H4 (cell line): ENCODE results near the gene TRIM54. TPM values are rescaled to one million over a fixed set of nuclear protein-coding genes. Genes with fewer than 3 reads are reported as not detected.
"Not testable (repeated sequence)": the region's sequence is repeated elsewhere in the genome, so short reads cannot be mapped to it uniquely, and the experiment has no call there.

Experiments
- DNase-seq: peaks from one replicate; pipeline ENCODE4 v3.0.0-alpha.2; 2015; ENCODE audit warnings: low spot score
- total RNA-seq: library from RNA; depleted of rRNA; stranded (reverse); fragments of >200 nt; shearing (Covaris generic); gene quantifications from 2 replicates; pipeline ENCODE4 v1.2.3, GENCODE V29; 2014

Gene TRIM54
- total RNA-seq, 1 experiment from 2014 or later, result 0.35 TPM

DNA sequence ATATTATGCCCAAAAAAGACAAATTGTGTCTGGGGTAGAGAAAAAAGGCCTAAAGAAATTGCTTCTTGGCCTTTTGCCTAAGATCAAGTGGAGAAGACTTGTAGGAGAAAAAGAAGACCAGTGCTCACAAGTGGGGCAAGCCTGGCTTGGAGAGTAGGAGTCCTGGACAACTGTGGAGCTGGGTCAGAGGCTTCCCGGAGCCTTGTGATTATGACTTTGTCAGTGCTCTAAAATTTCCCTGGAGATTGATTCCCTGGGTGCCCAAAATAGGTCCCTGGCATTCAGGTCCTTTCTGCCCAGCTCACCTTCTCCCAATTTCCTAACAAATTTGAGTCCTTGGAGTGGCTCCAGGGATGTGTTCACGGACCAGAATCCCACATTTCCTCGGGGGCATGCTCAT, 787 bp upstream of the TRIM54 start:
- no peak for DNase-seq

DNA sequence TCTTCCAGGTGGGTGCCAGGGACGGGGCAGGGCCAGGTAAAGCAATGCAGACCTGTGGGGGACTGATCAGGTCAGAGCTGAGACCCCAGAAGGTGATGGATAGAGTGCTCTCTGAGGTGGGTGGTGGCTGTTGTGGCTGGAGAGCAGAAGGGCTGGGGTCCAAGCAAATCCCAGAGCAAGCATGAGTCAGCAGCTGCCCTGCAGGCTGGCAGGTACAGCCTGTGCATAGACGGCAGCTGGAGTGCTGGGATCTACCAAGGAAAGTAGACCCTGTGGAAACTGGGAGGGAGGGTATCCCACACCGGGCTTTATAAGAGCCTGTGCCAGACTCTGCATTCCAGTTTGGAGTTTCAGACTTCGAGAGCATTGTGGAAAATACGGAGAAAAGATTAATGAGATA, 663 bp downstream of the TRIM54 start:
- DNase-seq, result peak; percentile 31

DNA sequence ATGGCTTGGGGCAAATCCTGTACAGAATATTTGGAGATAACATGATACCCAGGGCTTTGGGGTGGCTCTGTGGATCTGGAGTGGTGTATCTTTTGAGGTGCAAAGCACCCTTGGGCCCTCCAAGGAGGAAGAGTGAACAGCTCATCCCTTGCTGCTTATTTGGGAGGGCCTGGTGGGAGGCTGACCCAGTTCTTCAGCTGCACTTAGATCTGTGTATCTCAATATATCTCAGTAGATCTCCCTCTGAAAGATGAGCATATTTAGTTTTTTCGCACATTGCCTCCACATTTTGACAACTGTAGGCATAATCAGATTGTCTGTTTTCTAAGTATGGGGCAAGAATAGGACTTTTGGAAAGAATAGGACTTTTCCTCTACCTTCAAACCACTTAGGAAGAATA, 2.8 kb downstream of the TRIM54 start:
- no peak for DNase-seq

DNA sequence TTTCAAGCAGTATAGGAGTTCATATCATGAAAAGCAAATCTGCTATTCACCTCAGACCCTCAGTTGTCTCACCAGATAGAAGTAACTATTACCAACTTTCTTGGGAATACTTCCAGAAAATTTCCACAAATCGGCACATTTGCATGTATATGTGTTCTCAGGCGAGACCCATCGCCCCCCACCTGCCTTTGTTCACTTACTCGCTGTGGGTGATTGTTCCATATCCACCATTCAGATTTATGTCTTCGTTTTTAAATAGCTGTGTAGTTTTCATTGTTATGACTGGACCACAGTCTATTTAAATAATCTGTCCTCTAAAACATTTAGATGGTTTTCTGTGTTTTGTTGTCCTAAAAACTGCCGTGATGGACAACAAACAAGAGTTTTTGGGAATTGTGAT, 3.3 kb downstream of the TRIM54 start:
- no peak for DNase-seq

DNA sequence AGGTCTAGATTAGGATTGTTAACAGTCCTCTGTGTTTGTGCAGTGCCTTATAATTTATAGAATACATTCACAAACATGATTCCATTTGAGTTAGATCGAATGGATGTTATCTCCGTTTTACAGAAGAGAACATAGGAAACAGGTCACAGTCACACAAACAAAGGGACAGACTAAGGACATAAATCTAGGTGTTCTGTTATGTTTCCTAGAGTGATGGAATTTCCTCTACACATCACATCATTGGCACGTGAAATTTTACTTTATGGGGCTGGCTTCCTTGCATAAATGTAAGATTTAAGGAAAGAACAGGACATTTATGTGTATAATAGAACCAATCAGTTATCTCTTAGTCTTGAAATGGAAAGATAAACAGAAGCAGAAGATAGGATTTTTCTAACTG, 6.4 kb downstream of the TRIM54 start:
- no peak for DNase-seq

DNA sequence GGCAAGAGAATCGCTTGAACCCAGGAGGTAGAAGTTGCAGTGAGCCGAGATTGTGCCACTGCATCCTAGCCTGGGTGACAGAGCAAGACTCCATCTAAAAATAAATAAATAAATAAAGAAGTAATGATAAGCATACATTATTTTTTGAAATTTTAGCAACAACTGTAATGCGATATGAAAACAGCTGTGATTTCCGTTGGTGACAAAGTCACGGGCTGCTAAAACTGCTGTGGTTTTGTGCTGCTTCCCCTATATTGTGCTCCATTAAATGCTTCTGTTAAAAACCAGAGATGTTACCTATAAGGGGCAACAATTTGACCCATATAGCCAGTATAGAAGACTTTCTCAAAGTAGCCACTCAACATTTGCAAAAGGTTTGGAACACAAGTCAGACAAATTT, 8.3 kb downstream of the TRIM54 start:
- no peak for DNase-seq

DNA sequence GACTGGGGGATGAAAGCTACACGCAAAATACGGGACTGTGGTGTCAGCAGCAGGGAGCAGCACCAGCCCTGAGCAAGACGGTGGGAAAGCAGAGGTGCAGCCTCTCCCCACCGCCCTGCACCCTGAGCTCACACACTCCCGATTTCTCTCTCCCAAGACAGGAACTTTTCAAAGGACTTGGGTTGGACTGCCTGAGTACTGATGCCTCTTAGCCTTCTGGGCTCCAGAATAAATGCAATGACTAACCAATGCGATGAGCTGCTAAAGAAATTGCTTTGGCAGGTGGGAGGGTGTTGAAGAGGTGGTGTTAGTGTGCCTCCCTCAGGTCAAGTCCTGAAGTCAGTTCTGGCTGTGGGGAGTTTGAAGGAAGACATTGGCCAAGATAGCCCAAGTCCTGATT, 9.6 kb downstream of the TRIM54 start:
- DNase-seq, result no peak

DNA sequence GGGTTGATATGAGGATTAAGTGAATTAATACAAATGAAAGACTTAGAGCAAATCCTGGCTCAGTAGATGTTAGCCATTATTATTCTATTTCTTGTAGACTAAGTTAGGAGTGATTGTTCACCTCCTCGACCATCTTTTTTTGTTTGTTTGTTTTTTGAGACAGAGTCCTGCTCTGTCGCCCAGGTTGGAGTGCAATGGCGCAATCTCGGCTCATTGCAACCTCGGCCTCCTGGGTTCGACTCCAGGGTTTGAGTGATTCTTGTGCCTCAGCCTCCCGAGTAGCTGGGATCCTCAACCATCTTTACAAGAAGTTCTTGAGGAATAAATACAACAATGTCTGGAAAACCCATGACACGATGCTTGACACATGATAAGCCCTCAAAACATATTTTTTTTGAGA, 12.7 kb downstream of the TRIM54 start:
- DNase-seq, result no peak

DNA sequence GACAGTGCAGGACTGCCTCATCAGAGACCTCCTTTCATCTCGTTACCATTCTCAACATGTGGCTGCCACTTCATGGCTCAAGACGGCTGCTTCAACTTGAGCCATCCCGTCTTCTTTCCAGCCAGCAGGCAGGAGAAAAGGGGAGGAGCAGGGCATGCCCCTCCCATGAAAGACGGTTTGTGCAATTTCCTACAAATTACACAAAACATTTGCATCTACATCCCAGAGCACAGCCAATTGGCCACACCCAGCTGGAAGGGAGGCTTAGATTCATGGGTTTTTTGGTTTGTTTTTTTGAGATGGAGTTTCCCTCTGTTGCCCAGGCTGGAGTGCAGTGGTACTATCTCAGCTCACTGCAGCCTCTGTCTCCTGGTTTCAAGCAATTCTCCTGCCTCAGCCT, 14.3 kb downstream of the TRIM54 start:
- no peak for DNase-seq

DNA sequence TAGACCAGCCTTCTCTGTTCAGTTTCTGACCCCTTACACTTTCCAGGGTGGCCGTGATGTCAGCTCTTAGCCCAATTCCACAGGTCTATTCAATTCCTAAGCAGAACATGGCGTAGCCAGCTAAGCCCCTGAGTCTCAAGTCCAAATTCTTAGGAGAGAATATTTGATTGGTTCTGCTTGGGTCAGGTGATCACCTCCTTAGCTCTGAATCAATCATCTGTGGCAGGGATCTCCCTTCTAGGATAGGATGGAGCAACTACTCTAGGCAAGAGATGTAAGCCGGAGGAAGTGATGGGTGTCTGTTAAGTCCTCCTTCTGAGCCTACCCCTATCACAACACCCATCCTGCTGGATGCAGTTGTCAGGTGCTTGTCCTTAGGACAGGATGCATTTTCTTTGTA, 15.0 kb downstream of the TRIM54 start:
- DNase-seq, result no peak

DNA sequence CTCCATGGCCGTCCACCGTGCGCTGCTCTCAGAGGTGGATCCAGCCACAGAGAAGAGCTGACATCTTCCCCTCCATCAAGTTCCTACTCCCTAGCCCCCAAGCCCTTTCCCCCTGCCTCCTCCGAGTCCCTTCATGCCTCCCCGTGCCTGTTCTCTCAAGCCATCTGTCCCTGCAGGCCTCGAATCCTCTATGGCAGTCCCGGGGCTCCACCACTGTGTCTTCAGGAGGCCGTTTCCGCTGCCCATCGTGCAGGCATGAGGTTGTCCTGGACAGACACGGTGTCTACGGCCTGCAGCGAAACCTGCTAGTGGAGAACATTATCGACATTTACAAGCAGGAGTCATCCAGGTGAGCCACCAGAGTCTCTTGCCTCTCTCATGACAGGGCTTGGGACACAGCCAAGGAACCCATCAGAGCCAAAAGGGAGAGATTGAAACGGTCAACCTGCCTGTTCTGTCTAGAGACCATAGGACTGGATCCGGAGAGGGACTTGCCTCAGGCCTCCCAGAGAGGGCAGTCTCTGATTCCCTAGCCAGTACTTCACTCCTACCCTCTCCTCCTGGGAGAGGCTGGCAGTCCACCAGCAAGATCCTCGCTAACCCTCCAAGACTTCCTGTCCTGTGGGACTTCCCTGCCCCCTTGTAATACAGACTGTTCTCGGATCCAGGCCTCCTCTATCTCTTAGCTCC, 16.3 kb downstream of the TRIM54 start:
- DNase-seq, result peak; percentile 16

DNA sequence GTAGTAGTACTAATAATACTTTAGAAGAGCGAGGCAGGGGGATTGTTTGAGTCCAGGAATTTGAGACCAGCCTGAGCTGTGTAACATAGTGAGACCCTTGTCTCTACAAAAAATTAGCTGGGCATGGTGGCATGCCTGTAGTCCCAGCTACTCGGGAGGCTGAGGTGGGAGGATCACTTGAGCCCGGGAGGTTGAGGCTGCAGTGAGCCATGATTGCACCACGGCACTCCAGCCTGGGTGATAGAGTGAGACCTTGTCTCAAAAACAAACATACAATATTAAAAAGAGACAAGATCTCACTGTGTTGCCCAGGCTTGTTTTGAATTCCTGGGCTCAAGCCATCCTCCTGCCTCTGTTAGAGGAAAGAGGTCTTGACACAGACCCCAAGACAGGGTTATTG, 18.4 kb downstream of the TRIM54 start:
- DNase-seq, result not testable (repeated sequence)

DNA sequence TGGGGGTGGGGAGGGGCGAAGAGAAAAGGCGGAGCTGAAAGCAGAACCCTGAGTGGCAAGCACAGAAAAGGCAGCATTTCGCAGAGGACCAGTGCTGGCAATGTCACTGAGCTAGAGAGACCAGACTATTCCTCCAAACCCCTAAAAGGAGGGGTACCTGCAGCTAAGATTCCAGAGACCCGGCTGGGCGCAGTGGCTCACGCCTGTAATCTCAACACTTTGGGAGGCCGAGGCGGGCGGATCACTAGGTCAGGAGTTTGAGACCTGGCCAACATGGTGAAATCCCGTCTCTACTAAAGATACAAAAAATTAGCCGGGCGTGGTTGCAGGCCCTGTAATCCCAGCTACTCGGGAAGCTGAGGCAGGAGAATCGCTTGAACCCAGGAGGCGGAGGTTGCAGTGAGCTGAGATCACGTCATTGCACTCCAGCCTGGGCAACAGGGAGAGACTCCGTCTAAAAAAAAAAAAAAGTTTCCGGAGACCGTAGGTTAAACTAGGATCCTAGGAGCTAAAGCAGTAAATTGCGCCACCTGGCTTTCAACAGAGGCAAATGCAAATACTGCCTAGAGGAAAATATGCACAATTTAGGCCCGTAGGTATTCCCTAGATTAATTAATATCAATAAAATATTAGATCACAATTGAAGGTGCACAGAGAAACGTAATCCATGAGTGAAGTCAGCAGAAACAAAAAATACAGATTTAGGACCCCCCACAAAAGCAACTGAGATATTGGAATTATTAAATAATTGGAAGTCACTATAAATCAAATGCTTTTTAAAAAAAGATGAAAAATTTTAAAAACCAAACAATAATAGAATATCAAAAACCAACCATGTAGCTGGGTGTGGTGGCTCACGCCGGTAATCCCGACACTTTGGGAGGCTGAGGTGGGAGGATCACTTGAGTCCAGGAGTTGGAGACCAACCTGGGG, 21.1 kb downstream of the TRIM54 start:
- peak; percentile 47 for DNase-seq

DNA sequence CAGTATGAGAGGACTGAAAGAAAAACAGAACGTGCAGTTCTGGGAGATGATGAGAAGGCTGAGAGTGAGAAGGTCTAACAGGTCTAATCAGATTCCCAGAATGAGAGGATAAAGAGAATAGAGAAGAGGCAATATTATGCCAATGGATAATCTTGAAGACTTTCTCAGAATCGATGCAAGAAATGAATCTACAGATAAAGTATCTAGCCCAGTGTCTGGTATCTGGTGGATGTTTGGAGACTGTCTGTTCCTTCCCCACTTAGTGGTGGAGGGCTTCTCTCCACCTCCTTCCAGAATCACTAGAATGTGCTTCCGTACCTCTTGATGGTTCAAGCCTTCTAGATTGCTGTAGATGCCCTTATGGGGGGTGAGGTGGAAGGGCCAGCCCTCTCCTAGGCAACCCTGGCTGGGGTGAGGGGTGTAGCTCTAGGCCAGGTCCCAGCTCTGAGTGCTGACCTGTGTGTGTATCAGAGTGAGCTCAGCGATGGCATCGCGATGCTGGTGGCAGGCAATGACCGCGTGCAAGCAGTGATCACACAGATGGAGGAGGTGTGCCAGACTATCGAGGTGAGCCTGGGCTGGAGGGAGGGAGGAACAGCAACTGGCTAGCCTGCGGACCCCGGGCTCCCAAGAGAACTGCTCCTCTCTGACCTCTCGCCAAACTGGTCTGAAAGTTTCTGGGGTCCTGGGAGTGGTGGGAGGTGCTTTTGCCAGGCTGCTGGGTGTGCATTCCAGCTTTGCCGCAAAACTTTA, 22.4 kb downstream of the TRIM54 start:
- no peak for DNase-seq

DNA sequence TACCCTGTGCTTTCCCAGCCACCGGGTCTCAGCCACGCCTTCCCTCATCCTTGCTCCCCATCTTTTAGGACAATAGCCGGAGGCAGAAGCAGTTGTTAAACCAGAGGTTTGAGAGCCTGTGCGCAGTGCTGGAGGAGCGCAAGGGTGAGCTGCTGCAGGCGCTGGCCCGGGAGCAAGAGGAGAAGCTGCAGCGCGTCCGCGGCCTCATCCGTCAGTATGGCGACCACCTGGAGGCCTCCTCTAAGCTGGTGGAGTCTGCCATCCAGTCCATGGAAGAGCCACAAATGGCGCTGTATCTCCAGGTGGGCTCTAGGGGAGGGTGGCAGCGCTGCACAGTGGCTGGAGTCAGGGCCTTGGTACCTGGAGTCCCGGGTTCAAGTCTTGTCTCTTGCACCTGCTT, 23.3 kb downstream of the TRIM54 start:
- no peak for DNase-seq

DNA sequence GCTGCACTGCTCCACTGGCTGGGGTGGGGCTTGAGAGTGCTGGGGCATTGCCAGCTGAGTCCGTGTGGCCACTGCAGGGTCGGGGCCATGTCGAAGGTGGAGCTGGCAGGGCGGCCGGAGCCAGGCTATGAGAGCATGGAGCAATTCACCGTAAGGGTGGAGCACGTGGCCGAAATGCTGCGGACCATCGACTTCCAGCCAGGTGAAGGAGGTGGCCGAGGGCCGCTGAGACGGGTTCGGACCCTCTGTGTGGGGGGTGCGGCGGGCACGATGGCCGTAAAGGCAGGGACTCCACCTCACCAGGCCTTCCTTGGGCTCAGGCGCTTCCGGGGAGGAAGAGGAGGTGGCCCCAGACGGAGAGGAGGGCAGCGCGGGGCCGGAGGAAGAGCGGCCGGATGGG, 23.9 kb downstream of the TRIM54 start:
- no peak for DNase-seq

DNA sequence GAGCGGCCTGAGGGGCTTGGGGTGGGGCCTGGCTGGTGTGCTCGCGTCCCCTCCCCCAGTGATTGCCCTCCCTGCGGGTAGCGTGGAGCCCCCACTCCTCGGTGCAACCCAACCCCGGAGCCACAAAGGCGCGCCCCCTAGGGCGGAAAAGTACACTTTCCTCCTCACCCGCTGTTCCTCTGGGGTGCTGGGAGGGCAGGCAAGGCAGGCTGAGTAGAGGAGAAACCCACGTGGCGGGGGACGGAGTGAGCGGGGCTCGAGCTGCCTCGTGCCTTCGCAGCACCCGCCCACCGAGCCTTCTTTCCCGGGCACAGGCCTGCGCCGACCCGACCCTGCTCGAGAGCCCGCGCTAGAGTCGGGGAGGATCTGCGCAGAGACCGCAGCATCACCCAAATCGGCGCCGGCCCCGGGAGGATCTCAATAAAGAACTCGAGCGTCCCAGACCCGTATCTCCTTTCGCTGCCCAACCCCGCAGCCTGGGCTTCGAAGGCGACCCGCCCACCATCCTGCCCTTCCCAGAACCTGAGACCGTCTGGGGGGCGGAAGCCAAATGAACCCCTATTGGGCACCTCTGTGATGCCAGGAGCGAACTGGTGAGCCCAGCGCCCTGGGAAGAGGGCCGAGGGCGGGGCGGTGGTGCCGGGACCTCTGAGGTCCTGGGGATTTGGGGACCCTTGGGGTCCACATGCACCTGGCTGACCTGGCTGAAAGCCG, 24.5 kb downstream of the TRIM54 start:
- no peak for DNase-seq

DNA sequence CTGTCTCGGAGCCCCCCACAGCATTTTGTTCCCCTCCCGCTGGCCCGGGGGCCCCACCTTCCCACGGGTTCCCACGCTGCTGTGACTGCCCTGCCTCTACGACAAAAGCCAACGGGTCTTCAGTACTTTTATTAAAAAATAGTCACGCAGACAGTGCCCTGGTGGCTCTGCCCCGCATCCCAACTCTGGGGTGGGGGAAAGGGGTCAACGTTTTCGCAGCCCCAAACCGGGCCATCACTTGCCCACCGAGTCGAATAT, 25.0 kb downstream of the TRIM54 start:
- DNase-seq, result no peak

DNA sequence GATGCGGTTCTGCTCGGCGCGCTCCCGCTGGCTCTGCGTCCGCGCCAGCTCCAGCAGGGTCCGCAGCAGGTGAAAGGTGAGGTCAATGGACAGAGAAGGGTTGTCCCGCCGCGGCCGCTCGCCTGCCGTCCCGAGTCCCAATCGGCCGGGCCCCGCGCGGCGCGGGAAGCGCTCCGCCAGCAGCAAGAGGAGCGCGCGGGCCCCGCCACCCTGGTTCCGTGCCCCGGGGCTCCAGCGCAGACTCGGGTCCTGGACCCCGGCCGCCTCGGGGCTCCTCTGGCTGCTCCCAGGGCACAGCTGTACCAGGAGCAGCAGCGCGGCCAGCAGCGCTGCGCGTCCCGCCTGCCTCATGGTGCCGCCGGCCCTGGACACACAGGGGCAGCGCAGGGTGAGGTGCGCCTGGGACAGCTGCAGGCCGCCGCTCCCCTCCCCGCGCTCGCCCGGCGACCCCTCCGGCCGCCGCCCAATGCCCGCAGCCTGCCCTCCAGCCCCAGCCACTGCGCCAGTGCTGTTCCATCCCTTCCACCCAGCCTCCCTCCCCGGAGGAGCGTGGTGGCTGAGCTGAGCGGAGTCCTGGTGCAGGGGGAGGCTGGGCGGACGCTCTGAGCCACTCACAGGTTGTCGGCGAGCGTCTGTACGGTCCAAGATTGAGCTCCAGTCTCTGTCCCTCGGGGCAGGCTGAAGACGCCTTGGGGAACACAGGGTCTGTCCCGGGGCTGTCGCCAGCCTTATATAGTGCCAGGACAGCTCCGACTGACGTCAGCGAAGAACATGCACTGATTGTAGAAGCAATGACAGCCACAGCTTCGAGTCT, 25.5 kb downstream of the TRIM54 start:
- DNase-seq, result no peak

DNA sequence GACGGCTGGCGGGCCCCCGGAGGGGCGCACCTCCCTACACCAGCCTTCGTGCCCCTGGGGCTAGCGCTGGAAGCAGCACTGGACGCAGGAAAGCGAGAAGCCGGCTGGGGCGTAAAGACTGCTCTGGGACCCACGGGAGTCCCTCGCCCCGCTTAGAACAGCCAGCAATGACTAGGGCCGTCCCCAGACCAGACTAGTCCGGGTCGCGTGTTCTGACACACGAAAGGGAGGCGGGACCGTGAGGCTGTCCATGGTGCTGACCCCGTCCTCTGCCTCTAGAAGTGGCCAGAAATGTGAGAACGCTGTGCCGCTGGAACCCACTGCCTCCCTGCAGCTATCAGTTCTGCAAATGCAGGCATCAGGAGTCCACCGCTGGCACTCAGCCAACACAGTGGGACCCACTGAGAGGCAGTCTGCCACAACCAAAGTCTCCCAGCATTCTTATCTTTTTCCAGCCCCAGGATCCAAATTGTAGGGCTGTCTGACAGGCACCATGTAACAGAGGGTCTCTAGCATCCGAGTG, 26.2 kb downstream of the TRIM54 start, which contains the start of gene UCN:
Gene UCN, minus strand, starts transcription at position 87 of the 523 bp plus-strand sequence. CDS start 550 bp downstream, outside the sequence.
- no peak for DNase-seq

DNA sequence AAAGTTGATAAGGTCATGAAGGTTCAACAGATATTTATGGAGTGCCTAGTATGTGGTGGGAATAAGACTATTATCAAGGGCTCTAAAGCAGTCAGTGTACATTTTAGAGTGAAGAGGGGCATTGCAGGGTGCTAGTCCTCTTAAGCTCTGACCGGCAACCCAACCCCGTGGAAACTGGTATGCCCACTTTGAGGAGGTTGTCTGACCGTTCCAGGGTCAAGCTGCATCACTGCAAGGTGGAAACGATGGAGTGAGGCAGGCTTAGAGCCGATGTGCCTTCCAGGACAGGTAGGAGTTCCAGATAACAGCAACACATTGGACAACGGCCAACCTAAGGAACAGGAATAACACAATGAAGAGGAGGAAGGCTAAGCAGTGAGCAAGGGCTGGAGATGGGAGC, 27.4 kb downstream of the TRIM54 start:
- DNase-seq, result no peak
